Mesodermal cell (in vitro differentiated cells): ENCODE results near the gene CEP192.

ENCODE experiments used
- H3K27ac ChIP-seq: 2 replicates; pipeline ENCODE4 v1.7.0; 2013; ENCODE audit warnings: mild to moderate bottlenecking, low read depth, low read length, moderate library complexity; ENCODE audit not compliant: severe bottlenecking
- H3K36me3 ChIP-seq: 2 replicates; pipeline ENCODE4 v1.7.1; 2013; ENCODE audit warnings: mild to moderate bottlenecking, low read length, moderate library complexity; ENCODE audit not compliant: control insufficient read depth, insufficient read depth
- H3K4me1 ChIP-seq: one replicate; pipeline ENCODE4 v1.7.1; 2013; ENCODE audit warnings: mild to moderate bottlenecking, low read length; ENCODE audit not compliant: insufficient read depth, control insufficient read depth, poor library complexity, severe bottlenecking
- H3K4me3 ChIP-seq: 2 replicates; pipeline ENCODE4 v1.7.0; 2013; ENCODE audit warnings: low read length, control low read depth, mild to moderate bottlenecking; ENCODE audit not compliant: insufficient read depth, poor library complexity, severe bottlenecking; ENCODE audit errors: extremely low read depth
- H3K9me3 ChIP-seq: 2 replicates; pipeline ENCODE4 v1.7.1; 2013; ENCODE audit warnings: mild to moderate bottlenecking, low read length, moderate library complexity; ENCODE audit not compliant: control insufficient read depth
- WGBS, 2 experiments: methylation state at CpG; one replicate each; pipeline ENCODE4 v1.1.5; 2013; ENCODE audit warnings: missing lambda C conversion rate in 2 of 2; ENCODE audit not compliant: insufficient coverage in 2 of 2; 5-methylcytosine and 5-hydroxymethylcytosine counted together

Gene CEP192

GRCh38 chr18:13099113-13099512 lies 108.0 kb downstream of the CEP192 start:
- Histone ChIP-seq H3K9me3 (no peaks in the 10 kb centered on the region), H3K36me3 (peaks cover 88% of the 10 kb centered on the region), H3K27ac (no peak overlapping the region), H3K4me3 (no peak overlapping the region), H3K4me1 (no peaks in the 10 kb centered on the region)
- WGBS, 2 experiments: 97 to 100% methylated on average over 5 to 9 of the region's 10 CpGs

DNA sequence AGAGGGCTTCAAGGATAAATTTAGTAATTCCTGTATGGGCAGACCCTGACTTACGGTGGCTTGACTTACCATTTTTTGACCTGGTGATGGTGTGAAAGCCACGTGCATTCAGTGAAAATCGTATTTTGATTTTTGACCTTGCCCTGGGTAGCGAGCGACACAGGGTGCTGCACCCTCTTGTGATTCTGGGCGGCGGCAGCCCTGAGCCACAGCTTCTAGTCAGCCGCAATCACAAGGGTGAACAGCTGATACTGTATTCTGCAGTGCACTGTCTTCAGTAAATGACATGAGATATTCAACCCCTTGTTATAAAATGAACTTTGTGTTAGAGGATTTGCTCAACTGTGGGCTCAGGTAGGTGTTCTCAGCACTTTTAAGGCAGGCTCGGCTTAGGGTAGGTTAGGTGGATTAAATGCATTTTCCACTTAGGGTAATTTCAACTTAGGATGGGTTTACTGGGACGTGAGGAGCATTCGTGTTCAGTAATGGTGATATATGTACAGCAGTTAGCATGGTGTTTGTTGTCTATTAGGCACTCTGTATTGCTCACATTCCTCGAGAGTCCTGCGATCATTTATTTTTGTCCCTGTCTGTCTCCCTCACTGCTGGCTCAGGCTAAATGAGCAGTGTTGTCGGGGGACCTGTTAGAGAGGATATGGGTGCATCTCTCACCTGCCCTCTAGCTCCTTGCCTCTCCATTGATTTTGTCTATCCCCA lies 109.9 kb downstream of the CEP192 start:
- 97 to 98% methylated on average over 13 of the region's 14 CpGs for WGBS, 2 experiments
- Histone ChIP-seq H3K4me1 (no peaks in the 10 kb centered on the region), H3K36me3 (peaks cover 88% of the 10 kb centered on the region), H3K4me3 (no peak overlapping the region), H3K9me3 (no peaks in the 10 kb centered on the region), H3K27ac (no peak overlapping the region)

DNA sequence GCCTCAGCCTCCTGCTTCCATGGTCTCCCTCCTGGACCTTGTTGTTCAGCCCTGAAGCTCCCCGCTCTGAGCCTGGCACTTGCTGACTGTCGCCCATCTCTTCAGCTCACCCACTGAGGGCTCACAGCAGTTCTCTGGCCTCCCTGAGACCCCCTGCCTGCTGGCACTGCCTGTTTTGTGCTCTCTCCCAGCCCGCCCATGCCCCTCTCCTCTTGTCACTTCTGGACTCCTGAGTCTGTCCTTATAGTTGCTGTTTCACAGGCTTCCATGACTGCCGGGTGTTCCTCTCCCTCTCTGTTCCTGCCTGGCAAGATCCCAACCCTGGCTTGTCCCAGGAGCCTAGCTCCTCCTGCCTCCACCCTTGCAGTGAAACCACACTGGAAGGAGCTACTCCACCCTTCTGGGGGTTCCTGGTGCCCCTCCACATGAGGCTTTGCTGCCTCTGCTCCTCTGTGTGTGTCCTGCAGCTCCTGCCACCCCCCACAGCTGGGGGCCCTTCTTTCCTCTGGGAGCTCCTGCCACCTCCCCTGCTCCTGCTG lies 110.6 kb downstream of the CEP192 start:
- no peak overlapping the region for H3K4me3 ChIP-seq
- peaks cover 88% of the 10 kb centered on the region for H3K36me3 ChIP-seq
- no peaks in the 10 kb centered on the region for H3K9me3 ChIP-seq
- H3K27ac ChIP-seq: no peak overlapping the region
- WGBS, 2 experiments: 94 to 100% methylated on average over 3 to 4 of the region's 4 CpGs
- H3K4me1 ChIP-seq: no peaks in the 10 kb centered on the region

DNA sequence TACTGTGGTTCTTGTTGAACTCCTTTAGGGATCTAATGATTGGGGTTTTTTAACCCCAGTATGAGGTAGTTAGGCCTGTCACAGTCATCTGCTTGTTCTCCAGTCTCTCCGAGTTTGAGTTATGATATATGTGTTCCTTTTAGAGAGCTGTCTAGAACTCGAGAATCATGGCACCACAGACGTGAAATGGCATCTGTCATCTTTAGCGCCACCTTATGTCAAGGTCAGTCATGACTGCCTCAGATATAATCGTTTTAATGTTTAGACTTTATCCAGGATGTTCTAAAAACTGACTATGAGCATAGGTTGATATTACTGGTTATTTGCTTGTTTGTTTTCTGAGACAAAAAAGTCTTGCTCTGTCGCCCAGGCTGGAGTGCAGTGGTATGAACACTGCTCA lies 112.2 kb downstream of the CEP192 start:
- WGBS, 2 experiments: 92 to 94% methylated on average over 5 to 6 of the region's 6 CpGs
- Histone ChIP-seq H3K9me3 (no peaks in the 10 kb centered on the region), H3K36me3 (peaks cover 97% of the 10 kb centered on the region), H3K27ac (no peak overlapping the region), H3K4me1 (no peaks in the 10 kb centered on the region), H3K4me3 (no peak overlapping the region)

- 93 to 95% methylated on average over 4 of the region's 4 CpGs for WGBS, 2 experiments
- H3K4me3 ChIP-seq: no peak overlapping the region
- H3K27ac ChIP-seq: no peak overlapping the region
- no peaks in the 10 kb centered on the region for H3K9me3 ChIP-seq
- peaks cover 95% of the 10 kb centered on the region for H3K36me3 ChIP-seq
- no peaks in the 10 kb centered on the region for H3K4me1 ChIP-seq
Observed at GRCh38 chr18:13105059-13105458, 113.9 kb downstream of the CEP192 start.

GRCh38 chr18:13107074-13107473 lies 115.9 kb downstream of the CEP192 start:
- Histone ChIP-seq H3K9me3 (no peaks in the 10 kb centered on the region), H3K27ac (no peak overlapping the region), H3K4me3 (no peak overlapping the region), H3K36me3 (peaks cover 85% of the 10 kb centered on the region), H3K4me1 (no peaks in the 10 kb centered on the region)
- WGBS, 2 experiments: 100% methylated on average over 2 of the region's 2 CpGs

GRCh38 chr18:13108330-13108729 lies 117.2 kb downstream of the CEP192 start:
- no peak overlapping the region for H3K27ac ChIP-seq
- H3K4me3 ChIP-seq: no peak overlapping the region
- peaks cover 75% of the 10 kb centered on the region for H3K36me3 ChIP-seq
- no peaks in the 10 kb centered on the region for H3K4me1 ChIP-seq
- no peaks in the 10 kb centered on the region for H3K9me3 ChIP-seq
- WGBS, 2 experiments: 100% methylated on average over 2 of the region's 2 CpGs

- 94 to 100% methylated on average over 3 of the region's 3 CpGs for WGBS, 2 experiments
- no peaks in the 10 kb centered on the region for H3K9me3 ChIP-seq
- no peak overlapping the region for H3K4me3 ChIP-seq
- H3K36me3 ChIP-seq: peaks cover 70% of the 10 kb centered on the region
- H3K27ac ChIP-seq: no peak overlapping the region
- H3K4me1 ChIP-seq: no peaks in the 10 kb centered on the region
Observed at GRCh38 chr18:13110559-13110958, 119.4 kb downstream of the CEP192 start.

- H3K27ac ChIP-seq: peak overlapping the region; percentile 53
- WGBS, 2 experiments: 18 to 23% methylated on average over 5 to 6 of the region's 8 CpGs
- H3K9me3 ChIP-seq: no peaks in the 10 kb centered on the region
- H3K36me3 ChIP-seq: peaks cover 69% of the 10 kb centered on the region
- no peak overlapping the region for H3K4me3 ChIP-seq
- H3K4me1 ChIP-seq: no peaks in the 10 kb centered on the region
Observed at GRCh38 chr18:13112982-13113381, 121.8 kb downstream of the CEP192 start.

- no peaks in the 10 kb centered on the region for H3K9me3 ChIP-seq
- H3K36me3 ChIP-seq: peaks cover 57% of the 10 kb centered on the region
- no peaks in the 10 kb centered on the region for H3K4me1 ChIP-seq
- whole genome bisulfite sequencing, 2 experiments: 90 to 100% methylated on average over 2 of the region's 3 CpGs
- no peak overlapping the region for H3K4me3 ChIP-seq
- no peak overlapping the region for H3K27ac ChIP-seq
Observed at GRCh38 chr18:13120255-13120654, 129.1 kb downstream of the CEP192 start.

DNA sequence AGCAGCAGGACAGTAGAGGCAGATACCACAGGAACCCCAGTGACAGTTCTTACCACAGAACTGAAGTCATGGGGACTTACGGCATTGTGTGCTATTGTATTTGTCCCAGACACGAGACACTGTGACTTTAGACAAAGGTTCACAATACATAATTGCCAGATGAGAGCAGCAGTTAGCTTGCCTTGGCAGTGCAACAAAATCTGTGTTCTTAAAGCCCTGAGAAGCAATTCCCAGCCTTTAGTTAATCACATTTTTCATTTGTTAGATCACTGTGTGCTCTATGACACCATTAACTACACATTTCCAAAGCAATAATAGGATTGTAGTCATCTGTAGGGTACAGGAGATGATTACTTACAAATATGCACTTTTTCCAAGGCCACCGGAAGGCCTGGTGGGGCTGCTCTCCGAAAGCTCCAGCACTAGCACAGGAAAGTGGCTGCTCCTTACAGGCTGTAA lies 129.8 kb downstream of the CEP192 start:
- Histone ChIP-seq H3K9me3 (no peaks in the 10 kb centered on the region), H3K36me3 (peaks cover 52% of the 10 kb centered on the region), H3K27ac (peak overlapping the region; percentile 55), H3K4me1 (no peaks in the 10 kb centered on the region), H3K4me3 (no peak overlapping the region)
- 88 to 93% methylated on average over 2 to 3 of the region's 4 CpGs for WGBS, 2 experiments
